GM18502 (cell line): Measurements from ENCODE around the gene PPT2.

Experiments used
- ATAC-seq: cut with Tn5 transposase; IDR thresholded peaks from one replicate; pipeline ENCODE4 v1.9.1; 2021; ENCODE audit warnings: mild to moderate bottlenecking; ENCODE audit not compliant: unreplicated experiment, poor library complexity

PPT2 gene

GRCh38 chr6:32151181-32151862, 2.6 kb upstream of the PPT2 start:
- no peak for ATAC-seq

DNA sequence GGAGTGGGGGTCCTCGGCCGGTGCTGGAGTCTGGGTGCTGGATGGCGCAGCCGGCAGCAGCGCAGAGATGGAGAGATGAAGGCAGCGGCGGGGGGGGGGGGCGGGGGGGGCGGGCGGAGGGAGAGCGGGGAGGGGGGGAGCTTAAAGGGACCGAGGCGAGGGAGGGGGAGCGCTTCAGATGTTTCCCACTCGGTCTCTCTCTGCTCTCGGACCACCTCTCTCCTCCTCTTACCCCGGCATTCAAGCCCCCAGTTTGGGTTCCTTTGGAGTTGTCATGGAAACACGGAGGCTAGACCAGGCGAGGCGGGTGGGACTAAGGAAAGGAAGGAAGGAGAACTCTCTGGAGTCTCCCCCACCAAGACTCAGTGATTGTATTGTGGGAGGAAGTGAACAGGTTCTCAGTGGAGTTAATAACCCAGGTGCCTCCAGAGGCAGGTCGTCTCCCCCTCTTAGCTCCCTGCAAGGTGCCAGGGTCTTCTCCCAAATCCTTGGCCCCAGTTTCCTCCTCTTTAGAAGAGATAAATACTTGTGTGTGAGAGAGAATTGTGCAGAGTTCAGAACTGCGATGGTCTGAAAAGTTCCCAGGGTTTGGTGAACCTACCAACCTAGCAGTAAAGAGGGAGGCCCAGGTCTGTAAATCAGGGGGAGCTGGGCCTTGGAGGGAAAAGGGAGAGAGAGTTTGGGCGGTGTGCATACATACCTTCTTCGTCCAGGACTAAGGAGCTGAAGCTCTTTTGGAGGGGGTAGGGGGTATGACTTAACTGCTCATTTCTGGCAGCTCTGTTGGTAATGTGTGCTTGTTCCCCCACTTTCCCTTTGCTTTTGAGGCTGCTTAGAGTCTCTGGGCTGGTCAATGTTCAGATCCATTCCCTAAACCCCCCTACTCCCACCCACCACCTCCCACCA, 1.8 kb upstream of the PPT2 start, which contains the start of gene PRRT1:
Gene PRRT1 (minus strand): TSS at position 77 of the 906 bp plus-strand sequence. CDS start 112 bp downstream, outside the sequence.
- no peak for ATAC-seq

DNA sequence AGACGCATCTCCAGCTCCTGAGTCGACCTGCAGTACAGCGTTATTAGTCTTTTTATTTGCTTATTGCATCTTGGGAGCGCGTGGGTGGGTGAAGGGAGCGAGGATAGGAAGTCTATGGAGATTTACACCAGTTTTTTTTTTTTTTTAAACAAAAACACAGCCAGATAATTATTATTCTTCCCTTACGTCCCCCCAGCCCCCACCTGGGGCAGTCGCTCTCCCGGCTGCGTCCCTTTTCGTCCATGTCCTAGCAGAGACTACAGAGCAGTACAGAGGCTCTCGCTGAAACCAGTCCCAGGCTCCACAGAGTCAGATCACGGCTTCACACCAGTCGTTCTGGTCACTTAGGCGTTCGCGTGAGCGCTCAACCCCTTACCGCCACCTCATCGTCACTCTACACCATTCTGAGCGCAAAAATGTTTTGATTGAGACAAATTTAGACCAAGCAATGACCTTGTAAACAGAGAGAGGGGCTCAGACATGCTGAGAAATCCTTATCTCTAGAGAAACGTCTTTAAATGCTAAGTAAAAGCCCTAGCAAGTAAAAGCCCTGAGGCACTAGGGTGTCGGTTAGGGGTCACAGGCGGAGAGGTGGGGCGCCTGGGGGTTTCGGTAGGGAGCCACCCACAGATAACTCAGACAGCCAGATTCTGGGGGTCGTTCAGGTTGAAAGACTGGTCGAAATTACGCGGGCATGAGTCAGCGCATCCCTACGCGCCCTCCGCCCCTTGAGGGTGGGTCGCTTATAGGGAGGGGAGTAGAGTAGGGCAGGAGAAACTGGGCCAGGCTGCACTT, 975 bp upstream of the PPT2 start:
- ATAC-seq = no peak

- ATAC-seq = no peak
Measured at GRCh38 chr6:32154514-32155161, 697 bp downstream of the PPT2 start.

GRCh38 chr6:32156891-32157290, 3.0 kb downstream of the PPT2 start:
- no peak for ATAC-seq

GRCh38 chr6:32158052-32158451, 4.1 kb downstream of the PPT2 start:
- ATAC-seq = no peak

GRCh38 chr6:32163559-32164258, 9.8 kb downstream of the PPT2 start:
- no peak for ATAC-seq

DNA sequence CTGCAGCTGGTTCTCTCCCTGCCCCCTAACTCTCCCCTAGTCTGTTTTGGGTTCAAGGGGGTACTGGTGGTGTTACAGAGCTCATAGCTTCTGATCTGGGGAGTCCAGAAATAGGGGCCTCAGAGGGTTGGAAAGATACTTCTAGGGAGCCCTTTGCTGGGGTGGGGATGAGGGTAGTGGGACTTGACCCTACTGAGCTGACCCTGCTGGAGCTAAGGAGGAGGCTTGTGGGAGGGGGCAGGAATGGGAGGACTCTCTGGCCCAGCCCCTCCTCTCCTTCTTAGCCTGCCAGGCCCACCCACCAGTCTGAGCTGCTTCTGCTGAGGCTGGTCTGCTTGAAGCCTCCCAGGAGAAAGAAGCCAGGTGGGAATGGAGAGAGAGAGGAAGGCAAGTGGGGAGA, 10.4 kb downstream of the PPT2 start, which contains the start of gene EGFL8:
Gene EGFL8 (plus strand): TSS at position 301 of the 400 bp plus-strand sequence. CDS start 1,571 bp downstream, outside the sequence.
- ATAC-seq = no peak

- no peak for ATAC-seq
Measured at GRCh38 chr6:32166411-32167061, 12.6 kb downstream of the PPT2 start.

GRCh38 chr6:32167154-32167760, 13.3 kb downstream of the PPT2 start:
- ATAC-seq = no peak

DNA sequence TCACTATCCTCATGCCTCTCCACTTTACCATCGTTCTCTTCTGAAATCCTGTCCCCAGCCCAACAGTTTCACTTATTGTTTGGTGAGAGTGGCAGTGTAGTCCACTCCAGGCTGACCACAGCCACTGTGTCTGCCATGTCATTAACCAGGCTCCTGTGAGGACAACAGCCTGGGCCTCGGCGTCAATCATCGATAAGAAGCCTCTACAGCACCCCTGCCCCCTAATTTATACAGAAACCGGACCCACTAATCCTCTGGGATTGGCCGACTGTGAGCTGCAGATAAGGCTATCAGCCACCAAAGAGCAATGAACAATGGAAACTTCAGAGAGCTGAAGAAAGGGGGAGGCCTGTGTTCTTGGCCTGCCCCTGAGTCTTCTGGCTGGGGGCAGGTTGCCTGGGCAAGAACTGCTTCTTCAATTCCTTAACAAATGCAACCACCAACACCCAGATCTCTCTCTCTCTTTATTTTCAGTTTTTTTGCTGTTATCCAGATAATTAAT, 13.9 kb downstream of the PPT2 start:
- ATAC-seq = no peak

DNA sequence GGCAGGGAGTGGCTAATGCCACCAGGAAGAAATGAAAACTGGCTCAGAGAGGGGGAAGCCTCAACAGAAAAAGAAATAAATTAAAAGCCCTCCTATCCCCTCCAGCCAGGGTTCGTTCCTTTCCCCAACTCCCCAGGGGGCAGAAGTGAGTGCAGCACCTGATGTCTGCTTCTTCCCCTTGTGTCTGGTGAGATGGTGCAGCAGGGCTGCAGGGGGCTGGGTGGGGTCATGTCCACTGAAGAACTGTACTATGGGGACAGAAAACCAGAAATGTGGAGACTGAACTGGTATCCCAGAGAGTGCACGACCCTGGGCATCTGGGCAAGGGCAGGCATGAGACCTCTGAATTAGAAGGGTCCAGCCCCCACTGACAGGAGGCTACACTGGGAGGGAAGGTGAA, 14.4 kb downstream of the PPT2 start:
- no peak for ATAC-seq

- ATAC-seq = no peak
Measured at GRCh38 chr6:32168807-32169591, 15.1 kb downstream of the PPT2 start.

DNA sequence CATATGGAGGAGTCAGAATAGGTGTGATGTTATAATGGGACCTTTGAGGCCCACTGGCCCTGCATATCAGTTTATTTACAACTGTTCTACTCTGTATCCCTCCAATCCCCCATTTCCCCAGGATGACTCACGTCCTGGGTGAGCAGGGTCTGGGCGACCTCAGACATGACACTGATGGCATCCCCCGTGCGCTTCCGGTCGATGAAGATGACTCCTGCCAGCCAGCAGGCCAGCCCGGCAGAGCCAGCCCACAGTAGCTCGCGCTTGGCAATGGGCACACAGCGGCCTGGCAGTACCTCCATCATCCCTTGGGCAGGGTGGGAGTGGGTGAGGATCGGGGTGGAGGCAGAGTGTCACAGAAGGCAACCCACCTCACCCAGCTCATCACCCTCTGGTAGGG, 16.4 kb downstream of the PPT2 start:
- ATAC-seq = no peak

- no peak for ATAC-seq
Measured at GRCh38 chr6:32171234-32171633, 17.3 kb downstream of the PPT2 start.

- no peak for ATAC-seq
Measured at GRCh38 chr6:32173051-32173727, 19.2 kb downstream of the PPT2 start.

- no peak for ATAC-seq
Measured at GRCh38 chr6:32174416-32174815, 20.5 kb downstream of the PPT2 start.
